GM18868 (cell line): ENCODE results near the gene TMEM123.

Experiments used
- ATAC-seq: cut with Tn5 transposase; IDR thresholded peaks from one replicate; pipeline ENCODE4 v1.9.1; 2021; ENCODE audit warnings: mild to moderate bottlenecking, moderate library complexity; ENCODE audit not compliant: unreplicated experiment

Gene TMEM123

DNA sequence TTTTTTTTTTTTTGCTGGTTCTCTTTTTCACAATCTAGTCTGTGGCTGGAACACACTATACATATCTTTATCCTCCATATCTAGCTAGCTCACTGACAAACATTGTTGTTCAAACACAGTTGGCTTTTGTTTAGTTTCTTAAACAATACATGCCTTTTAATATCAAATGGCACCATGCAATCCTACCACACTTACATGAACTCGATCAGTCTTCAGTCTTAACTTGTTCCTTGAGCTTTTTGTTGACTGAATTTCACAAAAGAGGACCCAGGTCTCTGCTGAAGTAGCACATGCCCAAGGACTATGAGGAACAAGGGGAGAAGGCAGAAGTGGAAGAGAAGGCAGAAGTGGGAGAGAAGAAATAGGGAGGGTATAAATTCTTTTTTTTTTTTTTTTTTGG lies 25.5 kb downstream of the TMEM123 start:
- ATAC-seq = no peak

DNA sequence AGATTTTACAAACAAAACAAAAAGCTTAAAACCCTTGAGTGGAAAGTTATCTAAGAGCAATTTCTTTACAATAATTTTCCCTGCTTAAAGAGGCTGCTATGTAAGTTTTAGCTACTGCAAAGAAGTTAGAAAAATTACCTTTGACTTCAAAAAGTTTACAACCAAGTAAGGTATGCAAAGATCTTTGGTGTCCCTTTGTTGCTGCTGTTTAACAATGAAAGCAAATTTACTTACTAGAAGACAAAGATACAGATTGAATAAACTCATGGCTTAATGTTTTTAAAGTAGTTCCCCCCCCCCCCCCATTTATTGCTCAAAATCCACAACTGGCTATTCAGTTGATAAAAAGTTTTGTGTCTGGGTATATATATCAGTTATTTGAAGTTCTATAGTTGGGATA lies 26.0 kb downstream of the TMEM123 start:
- ATAC-seq = no peak

- ATAC-seq = no peak
Measured at GRCh38 chr11:102426000-102426399, 26.6 kb downstream of the TMEM123 start.

DNA sequence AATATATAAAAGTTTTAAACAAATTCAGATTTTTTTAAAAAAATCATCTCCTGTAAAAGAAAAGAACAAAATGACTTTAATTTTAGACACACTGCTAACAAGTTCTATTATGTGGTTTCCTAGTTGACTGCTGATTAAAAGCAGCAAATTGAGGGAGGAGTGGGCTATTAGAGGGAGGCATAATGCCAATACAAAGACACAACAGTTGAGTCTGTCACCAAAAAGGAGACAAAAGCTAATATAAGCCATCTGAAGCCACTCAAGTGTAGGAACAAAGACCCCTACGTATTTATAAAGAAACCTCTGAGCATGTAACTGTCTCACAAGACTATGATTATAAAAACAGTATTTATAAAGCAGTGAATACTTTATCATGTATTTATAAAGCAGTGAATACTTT lies 28.6 kb downstream of the TMEM123 start:
- ATAC-seq = no peak

- no peak for ATAC-seq
Measured at GRCh38 chr11:102422817-102423712, 29.5 kb downstream of the TMEM123 start.

DNA sequence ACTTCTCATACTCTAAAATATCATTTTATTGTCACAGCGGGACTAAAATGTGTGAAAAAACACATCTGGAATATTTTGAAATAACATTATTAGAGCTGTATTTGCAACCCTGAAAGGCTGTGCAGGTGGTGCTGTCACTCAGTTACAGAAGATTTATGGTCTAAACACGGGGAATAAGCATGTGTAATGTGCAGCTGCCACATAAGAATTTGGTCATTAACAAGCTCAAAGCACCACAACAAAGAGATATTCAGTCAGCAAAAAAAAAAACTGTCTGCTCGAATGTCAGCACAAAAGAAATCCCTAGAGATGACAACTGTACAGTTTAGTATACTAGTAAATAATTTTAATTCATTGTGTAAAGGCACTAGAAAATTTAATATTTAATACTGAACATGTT lies 31.3 kb downstream of the TMEM123 start:
- ATAC-seq = no peak

- ATAC-seq = peak; percentile 62
Measured at GRCh38 chr11:102420547-102420946, 32.0 kb downstream of the TMEM123 start.

DNA sequence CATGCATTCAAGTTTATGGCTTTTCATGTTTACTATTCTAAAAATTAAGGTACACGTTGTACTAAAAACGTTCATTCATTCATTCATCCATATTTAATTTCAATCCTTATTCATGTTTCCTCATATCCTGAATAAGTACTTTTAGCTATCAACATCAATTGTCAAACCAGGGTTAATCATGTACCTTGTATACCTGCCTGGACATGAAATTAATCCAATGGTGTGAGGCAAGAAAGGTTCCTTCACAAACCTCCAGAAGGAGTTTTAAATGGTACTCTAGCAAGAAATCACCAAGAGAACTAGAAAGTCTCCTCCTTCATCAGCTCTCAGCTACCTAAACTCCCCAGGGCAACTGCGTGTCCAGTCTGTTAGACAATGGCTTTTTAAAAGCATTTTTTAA lies 33.4 kb downstream of the TMEM123 start:
- no peak for ATAC-seq

DNA sequence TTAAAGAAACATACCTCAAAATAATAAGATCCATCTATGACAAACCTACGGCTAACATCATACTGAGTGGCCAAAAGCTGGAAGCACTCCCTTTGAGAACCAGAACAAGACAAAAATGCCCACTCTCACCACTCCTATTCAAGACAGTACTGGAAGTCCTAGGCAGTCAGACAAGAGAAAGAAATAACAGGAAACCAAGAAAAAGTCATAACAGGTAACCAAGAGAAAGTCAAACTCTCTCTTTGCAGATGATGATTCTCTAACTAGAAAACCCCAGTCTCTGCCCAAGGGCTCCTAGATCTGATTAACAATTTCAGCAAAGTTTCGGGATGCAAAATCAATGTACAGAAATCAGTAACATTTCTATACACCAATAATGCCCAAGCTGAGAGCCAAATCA lies 35.6 kb downstream of the TMEM123 start:
- ATAC-seq = peak; percentile 48

DNA sequence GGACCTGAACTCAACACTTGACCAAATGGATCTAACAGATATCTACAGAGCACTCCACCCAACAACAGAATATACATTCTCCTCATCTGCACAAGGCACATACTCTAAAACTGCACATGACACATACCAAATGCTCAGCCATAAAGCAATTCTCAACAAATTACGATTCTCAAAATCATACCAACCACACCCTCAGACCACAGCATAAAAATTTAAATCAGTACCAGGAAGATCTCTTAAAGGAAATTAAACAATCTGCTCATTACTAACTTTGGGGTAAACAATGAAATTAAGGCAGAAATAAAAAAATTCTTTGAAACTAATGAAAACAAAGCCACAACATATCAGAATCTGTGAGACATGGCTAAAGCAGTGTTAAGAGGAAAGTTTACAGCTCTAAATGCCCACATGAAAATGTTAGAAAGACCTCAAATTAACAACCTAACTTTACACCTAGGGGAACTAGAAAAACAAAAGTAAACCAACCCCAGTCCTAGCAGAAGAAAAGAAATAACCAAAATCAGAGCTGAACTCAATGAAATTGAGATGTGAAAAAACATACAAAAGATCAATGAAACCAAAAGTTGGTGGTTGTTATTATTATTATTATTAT lies 37.2 kb downstream of the TMEM123 start:
- ATAC-seq = no peak

DNA sequence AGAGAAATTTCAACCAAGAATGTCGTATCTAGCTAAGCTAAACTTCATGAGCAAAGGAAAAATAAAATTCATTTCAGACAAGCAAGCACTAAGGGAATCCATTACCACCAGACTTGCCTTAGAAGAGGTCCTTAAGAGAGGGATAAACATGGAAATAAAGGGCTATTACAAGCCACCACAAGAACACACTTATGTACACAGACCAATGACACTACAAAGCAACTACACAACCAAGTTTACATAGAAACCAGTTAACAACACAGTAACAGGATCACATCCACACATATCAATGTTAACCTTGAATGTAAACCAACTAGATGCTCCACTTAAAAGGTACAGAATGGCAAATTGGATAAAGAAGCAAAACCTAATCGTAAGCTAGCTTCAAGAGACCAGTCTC lies 38.0 kb downstream of the TMEM123 start:
- ATAC-seq = no peak

DNA sequence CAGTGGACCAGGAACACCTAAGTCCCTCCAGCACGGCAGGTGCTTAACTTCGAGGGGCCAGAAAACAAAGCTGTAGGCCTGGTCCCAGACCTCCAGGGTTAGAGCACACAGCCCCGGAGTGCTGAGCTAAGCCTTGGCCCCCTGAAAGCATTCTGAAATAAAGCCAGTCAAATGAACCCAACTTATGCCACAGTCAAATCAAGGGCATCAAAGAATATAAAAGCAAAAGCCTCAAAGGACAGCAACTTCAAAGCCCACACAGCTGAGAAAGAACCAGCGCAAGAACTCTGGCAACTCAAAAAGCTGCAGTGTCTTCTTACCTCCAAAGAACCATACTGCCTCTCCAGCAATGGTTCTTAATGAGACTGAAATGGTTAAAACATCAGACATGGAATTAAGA lies 39.1 kb downstream of the TMEM123 start:
- no peak for ATAC-seq

DNA sequence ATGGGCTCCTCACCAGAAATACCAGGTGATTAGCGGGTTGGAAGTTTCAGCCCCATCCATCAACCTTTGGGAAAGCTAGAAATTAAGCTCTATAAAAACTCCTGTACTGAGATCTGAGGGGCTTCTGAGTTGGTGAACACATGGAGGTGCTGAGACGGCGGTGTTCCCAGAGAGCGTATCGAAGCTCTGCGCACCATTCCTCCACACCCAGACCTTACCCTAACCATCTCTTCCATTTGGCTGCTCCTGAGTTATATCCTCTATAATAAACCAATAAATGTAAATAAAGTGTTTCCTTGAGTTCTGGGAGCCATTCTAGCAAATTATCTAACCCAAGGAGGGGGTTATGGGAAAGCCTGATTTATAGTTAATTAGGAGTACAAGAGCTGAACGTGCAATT lies 41.4 kb downstream of the TMEM123 start:
- no peak for ATAC-seq

- no peak for ATAC-seq
Measured at GRCh38 chr11:102410382-102410784, 42.2 kb downstream of the TMEM123 start.

DNA sequence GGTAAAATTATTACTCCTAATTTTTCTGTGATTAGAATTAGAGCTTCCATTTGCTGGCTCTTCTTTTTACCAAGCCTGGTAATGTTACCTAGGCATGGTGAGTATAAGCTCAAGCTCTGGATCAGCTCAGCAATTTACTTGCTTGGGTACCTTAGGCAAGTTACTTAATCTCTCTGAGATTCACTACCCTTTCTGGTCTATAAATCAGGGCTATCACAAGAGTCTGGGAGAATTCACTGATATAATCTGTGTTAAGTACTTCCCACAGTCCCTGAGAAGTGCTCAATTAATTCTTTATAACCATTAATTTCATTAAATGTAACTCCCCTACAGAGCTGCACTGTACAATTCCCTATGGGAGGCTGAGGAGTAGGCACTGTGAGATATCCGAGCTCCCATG lies 44.2 kb downstream of the TMEM123 start:
- ATAC-seq = no peak

GRCh38 chr11:102407901-102408300 lies 44.7 kb downstream of the TMEM123 start:
- no peak for ATAC-seq

DNA sequence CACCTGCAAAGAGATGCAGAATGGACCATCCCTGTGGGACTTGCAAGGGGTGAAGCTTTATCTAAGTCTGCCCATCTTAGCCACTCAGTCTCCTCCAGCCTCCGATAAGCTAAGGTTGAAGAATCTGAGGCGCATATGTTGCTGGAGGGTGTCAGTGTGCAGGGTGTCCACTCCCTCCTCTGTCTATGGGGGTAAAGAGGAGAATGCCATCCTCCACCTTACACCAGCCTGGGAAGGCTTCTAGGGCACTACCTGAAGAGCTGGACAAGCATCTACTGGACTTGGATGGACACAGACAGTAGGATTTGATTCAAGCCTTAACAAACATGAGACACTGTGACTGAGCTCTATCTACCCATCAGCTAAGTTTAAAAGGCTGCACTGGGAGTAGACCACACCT lies 46.5 kb downstream of the TMEM123 start:
- no peak for ATAC-seq

GRCh38 chr11:102405501-102405900 lies 47.1 kb downstream of the TMEM123 start:
- no peak for ATAC-seq

- ATAC-seq = no peak
Measured at GRCh38 chr11:102402548-102402947, 50.0 kb downstream of the TMEM123 start.

- no peak for ATAC-seq
Measured at GRCh38 chr11:102401905-102402304, 50.7 kb downstream of the TMEM123 start.

DNA sequence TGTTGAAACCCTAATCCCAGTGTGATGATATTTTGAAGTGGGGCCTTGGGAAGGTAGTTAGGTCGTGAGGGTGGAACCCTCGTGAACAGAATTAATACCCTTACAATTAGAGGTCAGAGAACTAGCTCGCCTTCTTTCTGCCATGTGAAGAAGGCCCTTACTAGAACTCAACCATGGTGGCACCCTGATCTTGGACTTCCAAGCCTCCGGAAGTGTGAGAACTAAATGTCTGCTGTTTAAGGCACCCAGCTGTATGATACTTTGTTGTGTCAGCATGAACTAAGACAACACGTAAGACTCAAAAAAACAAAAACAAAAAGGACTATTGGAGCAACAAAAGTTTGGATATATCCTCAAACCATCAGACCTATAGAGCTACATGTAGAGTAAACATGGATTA lies 52.0 kb downstream of the TMEM123 start:
- no peak for ATAC-seq

DNA sequence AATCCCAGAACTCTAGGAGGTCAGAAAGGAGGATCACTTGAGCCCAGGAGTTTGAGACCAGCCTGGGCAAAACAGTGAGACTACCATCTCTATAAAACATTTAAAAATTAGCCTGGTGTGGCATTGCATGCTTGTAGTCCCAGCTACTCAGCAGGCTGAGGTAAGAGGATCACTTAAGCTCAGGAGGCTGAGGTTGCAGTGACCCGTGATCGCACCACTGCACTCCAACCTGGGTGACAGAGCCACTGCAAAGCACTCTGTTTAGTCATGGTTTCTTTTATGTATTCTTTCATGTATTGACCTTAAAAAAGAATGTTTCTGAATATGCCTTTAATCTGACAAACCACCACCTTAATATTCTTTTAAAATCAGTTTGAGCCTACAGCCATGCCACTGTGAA lies 53.4 kb downstream of the TMEM123 start:
- peak; percentile 58 for ATAC-seq
